Measurements from ENCODE around the gene SYNE4.

The SYNE4 gene

DNA sequence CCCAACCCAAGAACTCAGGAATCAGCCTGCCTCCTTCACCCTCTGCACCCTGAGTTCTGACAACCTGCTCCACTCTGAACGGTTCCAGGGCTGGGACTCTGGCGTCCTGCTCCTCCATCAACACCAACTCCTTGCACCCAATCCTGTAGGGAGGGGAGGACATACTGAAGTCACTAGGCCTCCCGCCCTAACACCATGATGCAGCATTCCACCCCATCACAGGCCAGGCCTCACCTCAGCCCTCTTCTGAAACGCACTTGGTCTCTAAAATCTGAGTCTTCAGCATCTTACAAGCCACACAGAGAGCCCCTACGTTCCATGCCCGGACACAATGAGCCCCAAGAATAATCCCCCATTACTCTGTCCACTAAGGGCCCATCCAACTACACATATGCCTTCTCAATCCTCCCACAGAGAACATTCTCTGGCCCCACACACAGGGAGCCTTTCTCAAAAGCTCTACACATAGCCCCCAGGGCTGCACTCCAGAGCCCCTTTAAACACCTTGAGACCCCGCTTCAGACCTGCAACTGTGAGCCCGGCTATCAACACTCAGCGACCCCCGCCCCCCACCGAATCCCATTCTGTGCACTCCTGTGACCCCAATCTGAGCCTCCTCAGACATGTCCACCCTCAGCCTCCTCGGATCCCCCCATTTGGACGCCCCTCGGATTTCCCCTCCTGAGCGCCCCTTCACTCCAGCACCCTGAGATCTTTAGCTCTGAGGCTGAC is 4.8 kb upstream of the SYNE4 start:
- DNase-seq (ENCODE audit: low read depth, low spot score): no peak
- peak overlapping the region; percentile 92 for H3K4me3 ChIP-seq
- H3K9me3 ChIP-seq (ENCODE audit: low read depth, low read length): no peaks in the 10 kb centered on the region
- H3K27ac ChIP-seq: no peak overlapping the region
- TF ChIP-seq POLR2AphosphoS5 (IDR thresholded peaks at IDR 0.05; ENCODE audit: borderline replicate concordance, low read depth, low read length): no peak
- TF ChIP-seq EZH2 (IDR thresholded peaks at IDR 0.05): no peak
- TF ChIP-seq FOXP2 (optimal IDR thresholded peaks at IDR 0.05; ENCODE audit: control extremely low read depth, extremely low read length, insufficient read depth): no peak
- peak overlapping the region; percentile 86 for H3K9ac ChIP-seq (ENCODE audit: insufficient read length)
- no peaks in the 10 kb centered on the region for H3K36me3 ChIP-seq (ENCODE audit: insufficient read depth, low read length)

DNA sequence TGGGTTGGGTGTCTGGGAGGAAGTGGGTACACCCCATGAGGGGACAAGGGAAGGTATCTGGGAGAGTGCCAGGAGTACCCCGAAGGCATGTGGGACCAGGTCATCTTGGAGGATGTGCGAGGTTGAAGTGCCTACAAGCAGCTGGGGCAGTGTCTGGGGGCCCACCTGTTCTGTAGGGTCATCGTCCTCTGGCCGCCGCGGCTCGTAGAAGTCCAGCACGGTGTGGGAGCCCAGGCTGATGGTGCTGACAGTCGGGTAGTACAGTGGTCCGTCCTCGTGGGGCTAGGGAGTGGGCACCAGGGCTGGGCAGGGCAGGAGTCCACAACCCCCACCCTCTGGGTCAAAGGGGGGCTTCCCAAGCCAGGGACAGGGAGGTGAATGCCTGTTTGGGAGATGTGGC is 1.8 kb upstream of the SYNE4 start:
- TF ChIP-seq FOXP2 (optimal IDR thresholded peaks at IDR 0.05; ENCODE audit: control extremely low read depth, extremely low read length, insufficient read depth): no peak
- TF ChIP-seq EZH2 (IDR thresholded peaks at IDR 0.05): no peak
- no peak for TF ChIP-seq POLR2AphosphoS5 (IDR thresholded peaks at IDR 0.05; ENCODE audit: borderline replicate concordance, low read depth, low read length)
- no peak overlapping the region for H3K27ac ChIP-seq
- H3K36me3 ChIP-seq (ENCODE audit: insufficient read depth, low read length): no peaks in the 10 kb centered on the region
- no peaks in the 10 kb centered on the region for H3K9me3 ChIP-seq (ENCODE audit: low read depth, low read length)
- no peak for DNase-seq (ENCODE audit: low read depth, low spot score)
- no peak overlapping the region for H3K9ac ChIP-seq (ENCODE audit: insufficient read length)
- H3K4me3 ChIP-seq: no peak overlapping the region

DNA sequence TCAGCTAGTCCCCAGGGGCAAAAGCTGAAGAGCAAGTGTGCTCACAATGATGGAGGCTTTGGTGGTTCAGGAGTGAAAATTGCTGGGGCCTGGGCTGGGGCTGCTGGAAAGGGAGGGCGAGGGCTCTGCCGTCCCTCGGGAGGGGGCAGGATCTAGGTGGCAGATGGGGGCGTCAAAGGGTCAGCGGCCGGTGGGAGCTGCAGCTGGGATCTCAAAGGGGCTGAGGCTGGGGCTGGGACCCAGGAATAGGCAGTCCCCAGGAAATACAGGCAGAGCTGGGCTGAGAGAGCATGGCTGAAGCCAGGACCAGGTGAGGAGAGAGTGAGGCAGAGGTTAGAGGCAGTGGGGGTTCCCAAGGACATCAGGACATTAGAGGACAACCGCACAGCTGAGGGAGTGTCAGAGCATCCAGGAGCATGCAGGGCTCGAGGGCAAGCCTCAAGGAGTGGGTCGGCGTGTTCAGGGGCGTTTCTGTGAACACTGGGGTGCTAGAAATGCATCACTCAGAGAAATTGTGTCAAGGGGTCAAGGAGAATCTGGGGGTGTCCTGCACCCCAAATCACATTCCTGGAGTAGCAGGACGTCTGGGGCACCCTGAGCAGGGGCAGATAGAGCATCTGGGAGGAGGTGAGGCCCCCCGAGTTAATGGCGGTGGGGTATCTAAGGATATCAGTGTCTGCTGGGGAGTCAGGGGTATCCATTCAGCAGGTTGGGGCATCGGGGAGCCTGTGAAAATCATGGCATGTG is 1.2 kb upstream of the SYNE4 start:
- DNase-seq (ENCODE audit: low read depth, low spot score): no peak
- H3K27ac ChIP-seq: no peak overlapping the region
- H3K4me3 ChIP-seq: peak overlapping the region; percentile 76
- H3K36me3 ChIP-seq (ENCODE audit: insufficient read depth, low read length): no peaks in the 10 kb centered on the region
- no peak overlapping the region for H3K9ac ChIP-seq (ENCODE audit: insufficient read length)
- TF ChIP-seq FOXP2 (optimal IDR thresholded peaks at IDR 0.05; ENCODE audit: control extremely low read depth, extremely low read length, insufficient read depth) (no peak), EZH2 (IDR thresholded peaks at IDR 0.05) (no peak), POLR2AphosphoS5 (IDR thresholded peaks at IDR 0.05; ENCODE audit: borderline replicate concordance, low read depth, low read length) (no peak)
- no peaks in the 10 kb centered on the region for H3K9me3 ChIP-seq (ENCODE audit: low read depth, low read length)

DNA sequence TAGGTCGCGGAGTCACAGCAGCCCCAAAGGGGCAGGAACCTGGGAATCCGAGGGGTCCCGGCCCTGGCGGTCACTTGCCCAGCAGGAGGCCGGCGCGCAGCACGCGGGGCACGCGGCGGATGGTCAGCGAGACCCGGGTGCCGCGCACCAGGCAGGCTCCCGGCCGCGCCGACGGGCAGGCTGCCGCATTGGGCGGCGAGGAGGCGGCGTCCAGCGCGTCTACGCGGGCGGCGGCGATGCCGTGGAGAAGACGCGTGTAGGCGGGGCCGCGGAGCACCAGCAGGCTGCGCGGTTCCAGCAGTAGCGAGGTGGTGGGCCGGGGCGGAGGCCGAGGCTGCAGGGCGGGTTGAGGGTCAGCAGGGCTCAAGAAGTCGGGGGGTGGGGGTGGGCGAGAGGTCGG is 607 bp upstream of the SYNE4 start:
- TF ChIP-seq FOXP2 (optimal IDR thresholded peaks at IDR 0.05; ENCODE audit: control extremely low read depth, extremely low read length, insufficient read depth) (peak; percentile 55), EZH2 (IDR thresholded peaks at IDR 0.05) (no peak)
- DNase-seq (ENCODE audit: low read depth, low spot score): no peak
- no peak overlapping the region for H3K27ac ChIP-seq
- H3K36me3 ChIP-seq (ENCODE audit: insufficient read depth, low read length): no peaks in the 10 kb centered on the region
- H3K9me3 ChIP-seq (ENCODE audit: low read depth, low read length): no peaks in the 10 kb centered on the region
- H3K9ac ChIP-seq (ENCODE audit: insufficient read length): peak overlapping the region; percentile 76
- peak overlapping the region; percentile 76 for H3K4me3 ChIP-seq

DNA sequence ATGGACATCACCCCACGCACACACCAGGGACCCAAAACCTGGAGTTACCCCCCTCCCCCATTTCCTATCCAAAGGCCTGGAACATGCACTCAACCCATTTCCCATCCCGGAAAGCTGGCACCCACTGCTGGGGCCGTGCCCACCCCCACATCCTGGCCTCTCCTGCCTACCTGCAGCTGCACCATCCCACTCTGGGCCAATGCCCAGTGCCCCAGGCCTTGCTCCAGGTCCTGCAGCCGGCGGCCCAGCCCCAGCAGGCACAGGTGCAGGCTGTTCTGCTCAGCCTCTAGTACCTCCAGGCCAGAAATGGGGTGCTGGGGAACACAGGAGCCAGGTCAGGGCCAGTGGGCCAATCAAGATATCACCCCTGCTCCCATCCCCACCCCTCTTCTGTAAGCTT is 1.7 kb downstream of the SYNE4 start:
- no peaks in the 10 kb centered on the region for H3K9me3 ChIP-seq (ENCODE audit: low read depth, low read length)
- H3K36me3 ChIP-seq (ENCODE audit: insufficient read depth, low read length): no peaks in the 10 kb centered on the region
- no peak overlapping the region for H3K4me3 ChIP-seq
- no peak overlapping the region for H3K9ac ChIP-seq (ENCODE audit: insufficient read length)
- no peak for TF ChIP-seq FOXP2 (optimal IDR thresholded peaks at IDR 0.05; ENCODE audit: control extremely low read depth, extremely low read length, insufficient read depth)
- TF ChIP-seq POLR2AphosphoS5 (IDR thresholded peaks at IDR 0.05; ENCODE audit: borderline replicate concordance, low read depth, low read length): no peak
- TF ChIP-seq EZH2 (IDR thresholded peaks at IDR 0.05): no peak
- H3K27ac ChIP-seq: no peak overlapping the region
- no peak for DNase-seq (ENCODE audit: low read depth, low spot score)

DNA sequence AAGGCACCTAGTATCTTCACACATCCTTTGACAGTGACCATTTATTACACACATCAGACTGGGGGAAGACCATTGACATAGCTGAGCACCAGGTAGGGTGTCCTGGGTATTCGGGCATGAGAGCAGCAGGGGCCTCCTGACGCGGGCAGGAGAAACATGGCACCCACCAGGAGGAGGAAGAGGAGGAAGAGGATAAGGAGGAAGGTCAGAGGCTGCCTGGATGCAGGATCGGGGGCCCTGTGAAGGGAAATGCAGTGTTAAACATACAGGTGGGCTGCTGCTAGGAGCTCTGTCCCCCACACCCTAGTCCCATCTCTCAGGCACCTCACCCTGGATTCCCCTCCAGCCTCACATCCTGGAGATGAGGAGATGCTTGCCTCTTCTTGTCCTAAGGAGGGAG is 5.3 kb downstream of the SYNE4 start:
- Histone ChIP-seq H3K27ac (no peak overlapping the region), H3K36me3 (ENCODE audit: insufficient read depth, low read length) (no peaks in the 10 kb centered on the region), H3K9ac (ENCODE audit: insufficient read length) (no peak overlapping the region), H3K4me3 (no peak overlapping the region), H3K9me3 (ENCODE audit: low read depth, low read length) (no peaks in the 10 kb centered on the region)
- DNase-seq (ENCODE audit: low read depth, low spot score): no peak
- TF ChIP-seq EZH2 (IDR thresholded peaks at IDR 0.05) (no peak), POLR2AphosphoS5 (IDR thresholded peaks at IDR 0.05; ENCODE audit: borderline replicate concordance, low read depth, low read length) (no peak), FOXP2 (optimal IDR thresholded peaks at IDR 0.05; ENCODE audit: control extremely low read depth, extremely low read length, insufficient read depth) (no peak)

DNA sequence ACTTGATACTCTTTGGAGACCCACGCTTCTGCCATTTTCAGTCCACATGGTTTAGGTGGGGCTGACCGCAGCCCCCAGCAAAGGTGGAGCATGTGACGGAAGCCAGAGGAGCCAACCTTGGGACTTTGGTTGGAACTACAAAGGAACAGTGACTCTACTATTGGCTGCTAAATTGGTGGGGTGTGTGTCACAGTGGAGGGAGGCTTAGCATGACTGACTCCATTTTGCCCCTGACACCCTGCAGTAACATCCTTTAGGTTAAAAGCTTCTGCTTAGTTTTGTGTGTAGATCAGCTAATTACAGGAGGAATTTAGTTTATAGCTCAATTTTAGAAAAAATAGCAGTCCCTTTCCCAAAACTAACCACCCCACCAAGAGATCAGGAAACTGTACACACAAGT is 7.0 kb downstream of the SYNE4 start:
- no peak overlapping the region for H3K4me3 ChIP-seq
- H3K9ac ChIP-seq (ENCODE audit: insufficient read length): no peak overlapping the region
- no peak overlapping the region for H3K27ac ChIP-seq
- no peak for DNase-seq (ENCODE audit: low read depth, low spot score)
- no peaks in the 10 kb centered on the region for H3K36me3 ChIP-seq (ENCODE audit: insufficient read depth, low read length)
- no peak for TF ChIP-seq EZH2 (IDR thresholded peaks at IDR 0.05)
- no peak for TF ChIP-seq FOXP2 (optimal IDR thresholded peaks at IDR 0.05; ENCODE audit: control extremely low read depth, extremely low read length, insufficient read depth)
- TF ChIP-seq POLR2AphosphoS5 (IDR thresholded peaks at IDR 0.05; ENCODE audit: borderline replicate concordance, low read depth, low read length): no peak
- H3K9me3 ChIP-seq (ENCODE audit: low read depth, low read length): no peaks in the 10 kb centered on the region

DNA sequence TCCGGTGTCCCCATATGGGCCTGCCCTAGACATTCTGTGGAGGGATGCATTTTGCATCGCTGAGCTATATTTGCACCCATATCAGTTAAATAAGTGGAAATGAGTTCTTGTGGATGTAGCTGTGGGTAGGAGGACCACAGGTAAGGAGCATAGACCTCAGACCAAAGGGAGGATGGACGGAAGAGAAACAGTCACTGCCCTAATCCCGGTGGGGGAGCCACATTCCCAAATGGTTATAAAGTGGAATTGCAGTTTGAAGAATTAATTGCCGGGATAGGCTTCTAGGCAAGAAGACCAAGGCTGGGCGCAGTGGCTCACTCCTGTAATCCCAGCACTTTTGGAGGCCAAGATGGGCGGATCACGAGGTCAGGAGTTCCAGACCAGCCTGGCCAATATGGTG is 11.8 kb downstream of the SYNE4 start:
- no peak for DNase-seq (ENCODE audit: low read depth, low spot score)
- no peaks in the 10 kb centered on the region for H3K36me3 ChIP-seq (ENCODE audit: insufficient read depth, low read length)
- no peaks in the 10 kb centered on the region for H3K9me3 ChIP-seq (ENCODE audit: low read depth, low read length)
- no peak overlapping the region for H3K4me3 ChIP-seq
- no peak overlapping the region for H3K9ac ChIP-seq (ENCODE audit: insufficient read length)
- TF ChIP-seq POLR2AphosphoS5 (IDR thresholded peaks at IDR 0.05; ENCODE audit: borderline replicate concordance, low read depth, low read length): no peak
- no peak for TF ChIP-seq FOXP2 (optimal IDR thresholded peaks at IDR 0.05; ENCODE audit: control extremely low read depth, extremely low read length, insufficient read depth)
- no peak for TF ChIP-seq EZH2 (IDR thresholded peaks at IDR 0.05)
- no peak overlapping the region for H3K27ac ChIP-seq
